T-cell (primary cell): ENCODE data around the gene MAP2K4. TPM values are rescaled to one million over a fixed set of nuclear protein-coding genes. Genes with fewer than 3 reads are reported as not detected.

Experiments
- ATAC-seq, 4 experiments: fragments of 200-7000 bp in 3 of 4; fragments of 150-1000 bp in 1 of 4; cut with Tn5 transposase; replicated peaks in 1 of 4; 1 replicate in 3 of 4; 2 replicates in 1 of 4; pipeline ENCODE4 v1.10.0; 2021; ENCODE audit warnings: moderate library complexity in 3 of 4, mild to moderate bottlenecking in 2 of 4, moderate number of reproducible peaks in 1 of 4
- CTCF ChIA-PET, 2 donors: fragments of 300-600 bp; sonication (Branson Sonifier 250); formaldehyde crosslinking; loops; one replicate each; lab custom pipeline; 2022; ENCODE audit warnings: antibody characterized with exemption in 2 of 2; lab: Charles Lee
- POLR2A ChIA-PET, 2 donors: fragments of 300-600 bp; sonication (Branson Sonifier 250); formaldehyde crosslinking; loops; one replicate each; lab custom pipeline; 2022; ENCODE audit warnings: antibody characterized with exemption in 2 of 2; lab: Charles Lee
- DNase-seq, 35 experiments: peaks; one replicate each; pipeline versions ENCODE4 v3.0.0 to v3.0.0-alpha.2; 2013 to 2023
- H3K27ac ChIP-seq: one replicate; pipeline ENCODE4 v1.5.1; 2013; ENCODE audit warnings: low read length
- H3K27me3 ChIP-seq, 2 experiments: replicated peaks in 1 of 2; 1 replicate in 1 of 2; 2 replicates in 1 of 2; pipeline versions ENCODE4 v1.6.1 to v1.7.0; 2013; ENCODE audit warnings: low read length in 1 of 2, mixed read lengths in 1 of 2; ENCODE audit not compliant: control insufficient read depth in 2 of 2, insufficient read depth in 2 of 2; ENCODE audit errors: extremely low read depth in 1 of 2
- H3K36me3 ChIP-seq, 2 donors: 1 replicate in 1 of 2; 2 replicates in 1 of 2; pipeline versions ENCODE4 v1.6.1 to v1.7.0; 2013; ENCODE audit warnings: low read length in 1 of 2; ENCODE audit not compliant: control insufficient read depth in 2 of 2, insufficient read depth in 1 of 2; ENCODE audit errors: extremely low read depth in 1 of 2
- H3K4me1 ChIP-seq, 2 experiments: 1 replicate in 1 of 2; 2 replicates in 1 of 2; pipeline versions ENCODE4 v1.6.1 to v1.7.0; 2013; ENCODE audit warnings: low read length in 2 of 2, mixed read lengths in 1 of 2; ENCODE audit not compliant: insufficient read depth in 2 of 2, control insufficient read depth in 1 of 2; ENCODE audit errors: extremely low read depth in 1 of 2
- H3K4me3 ChIP-seq, 2 donors: 1 replicate in 1 of 2; 2 replicates in 1 of 2; pipeline versions ENCODE4 v1.5.1 to v1.7.0; 2013; ENCODE audit warnings: mild to moderate bottlenecking in 2 of 2, low read length in 1 of 2, moderate library complexity in 1 of 2; ENCODE audit not compliant: control insufficient read depth in 1 of 2; ENCODE audit errors: extremely low read depth in 1 of 2
- H3K9me3 ChIP-seq: 2 replicates; pipeline ENCODE4 v1.7.0; 2013
- H3K27ac Mint-ChIP-seq, 2 donors: one replicate each; pipeline ENCODE4 v1.8.0; 2020 to 2021; ENCODE audit warnings: mild to moderate bottlenecking in 2 of 2, mixed read lengths in 2 of 2
- H3K27me3 Mint-ChIP-seq, 2 donors: one replicate each; pipeline ENCODE4 v1.8.0; 2021 to 2022; ENCODE audit warnings: mixed read lengths in 2 of 2
- H3K36me3 Mint-ChIP-seq: one replicate; pipeline ENCODE4 v1.8.0; 2021; ENCODE audit warnings: mixed read lengths
- H3K4me1 Mint-ChIP-seq, 3 donors: one replicate each; pipeline ENCODE4 v1.8.0; 2020 to 2022; ENCODE audit warnings: mixed read lengths in 3 of 3, mild to moderate bottlenecking in 1 of 3
- H3K4me3 Mint-ChIP-seq, 3 donors: one replicate each; pipeline ENCODE4 v1.8.0; 2020 to 2022; ENCODE audit warnings: mild to moderate bottlenecking in 3 of 3, mixed read lengths in 3 of 3, moderate library complexity in 3 of 3
- H3K9me3 Mint-ChIP-seq, 3 donors: one replicate each; pipeline ENCODE4 v1.8.0; 2020 to 2022; ENCODE audit warnings: mixed read lengths in 3 of 3
- WGBS: methylation state at CpG from one replicate; pipeline ENCODE4 v1.1.5; 2013; ENCODE audit warnings: missing lambda C conversion rate; ENCODE audit not compliant: insufficient coverage; 5-methylcytosine and 5-hydroxymethylcytosine counted together
- total RNA-seq, 35 experiments: library from RNA in 6 of 35; stranded (reverse) in 6 of 35; fragments of 120-200 nt in 1 of 35; gene quantifications; one replicate each; pipeline versions ENCODE4 v1.2.1 to v1.2.4 and lab custom pipeline; 2013 to 2026

Gene MAP2K4
- total RNA-seq, 5 donors from 2014 or later (not counting 1 experiment from before 2014, with no cell fraction given) = 29.4 to 34.6 (median 33.6) TPM

- H3K27me3 ChIP-seq = no peaks in the 10 kb centered on the region
- H3K36me3 ChIP-seq = peaks cover 0 to 2% of the 10 kb centered on the region in 2 donors
- H3K27ac Mint-ChIP-seq = no peak overlapping the region
- CTCF ChIA-PET = interaction anchor here in 1 of 2 donors (0.6 kb wide), 1 partner anchor 1399 kb away, joined by 5 read pairs; no protein-coding TSS in a partner anchor
- no peaks in the 10 kb centered on the region for H3K9me3 ChIP-seq
- H3K4me1 ChIP-seq = no peaks in the 10 kb centered on the region
- no peak for ATAC-seq
- WGBS = 98% methylated on average over 3 of the region's 4 CpGs
- no peak overlapping the region for H3K27ac ChIP-seq
- H3K4me1 Mint-ChIP-seq = peaks cover 29 to 47% (median 31%) of the 10 kb centered on the region in 3 donors
- POLR2A ChIA-PET = no interaction called here
- H3K9me3 Mint-ChIP-seq = no peaks in the 10 kb centered on the region
- DNase-seq = no peak
- no peak overlapping the region for H3K4me3 Mint-ChIP-seq
- H3K36me3 Mint-ChIP-seq = peaks cover 69% of the 10 kb centered on the region
- H3K4me3 ChIP-seq = no peak overlapping the region
- no peaks in the 10 kb centered on the region for H3K27me3 Mint-ChIP-seq
These were observed 64.6 kb downstream of the MAP2K4 start for GRCh38 chr17:12085076-12085949.

- no peak overlapping the region for H3K4me3 Mint-ChIP-seq
- peaks cover 30 to 40% (median 31%) of the 10 kb centered on the region in 3 donors for H3K4me1 Mint-ChIP-seq
- Histone ChIP-seq H3K27me3 (no peaks in the 10 kb centered on the region), H3K27ac (no peak overlapping the region), H3K4me3 (no peak overlapping the region), H3K36me3 (peaks cover 0 to 2% of the 10 kb centered on the region in 2 donors), H3K9me3 (no peaks in the 10 kb centered on the region), H3K4me1 (no peaks in the 10 kb centered on the region)
- POLR2A ChIA-PET = no interaction called here
- no CpG with 5 or more reads among the region's 1 CpG for WGBS
- no peak overlapping the region for H3K27ac Mint-ChIP-seq
- no peak for DNase-seq
- H3K36me3 Mint-ChIP-seq = peaks cover 57% of the 10 kb centered on the region
- no peak for ATAC-seq
- H3K27me3 Mint-ChIP-seq = no peaks in the 10 kb centered on the region
- no peaks in the 10 kb centered on the region for H3K9me3 Mint-ChIP-seq
- CTCF ChIA-PET = interaction anchor here in 1 of 2 donors (0.7 kb wide), 1 partner anchor 35 kb away, joined by 5 read pairs; no protein-coding TSS in a partner anchor
These were observed 67.4 kb downstream of the MAP2K4 start for GRCh38 chr17:12088035-12088434.

- H3K27ac ChIP-seq = no peak overlapping the region
- peaks cover 44% of the 10 kb centered on the region for H3K36me3 Mint-ChIP-seq
- no peaks in the 10 kb centered on the region for H3K27me3 ChIP-seq
- H3K36me3 ChIP-seq = peaks cover 0 to 6% of the 10 kb centered on the region in 2 donors
- no peak overlapping the region for H3K27ac Mint-ChIP-seq
- ATAC-seq = no peak
- H3K4me3 ChIP-seq = no peak overlapping the region
- no peak overlapping the region for H3K4me3 Mint-ChIP-seq
- peaks cover 28 to 40% (median 33%) of the 10 kb centered on the region in 3 donors for H3K4me1 Mint-ChIP-seq
- H3K9me3 ChIP-seq = no peaks in the 10 kb centered on the region
- no peaks in the 10 kb centered on the region for H3K9me3 Mint-ChIP-seq
- POLR2A ChIA-PET = interaction anchor here in 1 of 2 donors (0.5 kb wide), 1 partner anchor 16 kb away, joined by 8 read pairs; no protein-coding TSS in a partner anchor
- DNase-seq = no peak
- 100% methylated on average over 1 of the region's 3 CpGs for WGBS
- CTCF ChIA-PET = no interaction called here
- no peaks in the 10 kb centered on the region for H3K4me1 ChIP-seq
- H3K27me3 Mint-ChIP-seq = no peaks in the 10 kb centered on the region
These were observed 69.2 kb downstream of the MAP2K4 start for GRCh38 chr17:12089809-12090384.

- peaks cover 11 to 16% (median 16%) of the 10 kb centered on the region in 3 donors for H3K4me1 Mint-ChIP-seq
- no peaks in the 10 kb centered on the region for H3K27me3 ChIP-seq
- H3K9me3 Mint-ChIP-seq = no peaks in the 10 kb centered on the region
- no peak overlapping the region for H3K27ac ChIP-seq
- no peak overlapping the region for H3K4me3 ChIP-seq
- no peak for ATAC-seq
- peaks cover 3 to 11% of the 10 kb centered on the region in 2 donors for H3K36me3 ChIP-seq
- DNase-seq = no peak
- ChIA-PET CTCF (interaction anchor here in 1 of 2 donors (0.5 kb wide), 1 partner anchor 250 kb away, joined by 3 read pairs; no protein-coding TSS in a partner anchor), POLR2A (interaction anchor here in 1 of 2 donors (0.6 kb wide), 1 partner anchor 62 kb away, joined by 3 read pairs; no protein-coding TSS in a partner anchor)
- no peaks in the 10 kb centered on the region for H3K27me3 Mint-ChIP-seq
- H3K4me3 Mint-ChIP-seq = no peak overlapping the region
- peak overlapping the region in 1 of 2 donors; percentile 18 for H3K27ac Mint-ChIP-seq
- H3K4me1 ChIP-seq = no peaks in the 10 kb centered on the region
- H3K36me3 Mint-ChIP-seq = peaks cover 46% of the 10 kb centered on the region
- no CpG with 5 or more reads among the region's 2 CpGs for WGBS
- H3K9me3 ChIP-seq = no peaks in the 10 kb centered on the region
These were observed 73.7 kb downstream of the MAP2K4 start for GRCh38 chr17:12094336-12094735.

- no peaks in the 10 kb centered on the region for H3K27me3 Mint-ChIP-seq
- DNase-seq = no peak
These were observed 74.8 kb downstream of the MAP2K4 start for GRCh38 chr17:12095522-12095921.

GRCh38 chr17:12097326-12097725 is 76.6 kb downstream of the MAP2K4 start:
- Mint-ChIP-seq H3K9me3 (no peaks in the 10 kb centered on the region), H3K27ac (no peak overlapping the region), H3K36me3 (peaks cover 47% of the 10 kb centered on the region), H3K4me3 (no peak overlapping the region), H3K27me3 (no peaks in the 10 kb centered on the region), H3K4me1 (peaks cover 5 to 13% (median 9%) of the 10 kb centered on the region in 3 donors)
- DNase-seq = no peak
- no peak for ATAC-seq
- H3K4me3 ChIP-seq = no peak overlapping the region
- whole genome bisulfite sequencing = 100% methylated on average over 2 of the region's 3 CpGs
- no peaks in the 10 kb centered on the region for H3K4me1 ChIP-seq
- H3K36me3 ChIP-seq = peaks cover 3 to 11% of the 10 kb centered on the region in 2 donors
- H3K27me3 ChIP-seq = no peaks in the 10 kb centered on the region
- H3K27ac ChIP-seq = no peak overlapping the region
- no peaks in the 10 kb centered on the region for H3K9me3 ChIP-seq
- CTCF ChIA-PET = no interaction called here
- POLR2A ChIA-PET = no interaction called here

More at GRCh38 chr17:12095522-12095921, 74.8 kb downstream of the MAP2K4 start:
- Histone ChIP-seq H3K9me3 (no peaks in the 10 kb centered on the region), H3K27ac (no peak overlapping the region), H3K4me1 (no peaks in the 10 kb centered on the region), H3K36me3 (peaks cover 3 to 11% of the 10 kb centered on the region in 2 donors), H3K4me3 (no peak overlapping the region), H3K27me3 (no peaks in the 10 kb centered on the region)
- Mint-ChIP-seq H3K4me3 (no peak overlapping the region), H3K27ac (no peak overlapping the region), H3K9me3 (no peaks in the 10 kb centered on the region), H3K4me1 (peaks cover 6 to 14% (median 14%) of the 10 kb centered on the region in 3 donors), H3K36me3 (peaks cover 43% of the 10 kb centered on the region)
- 83% methylated on average over 1 of the region's 5 CpGs for WGBS
- no peak for ATAC-seq
- ChIA-PET CTCF (no interaction called here), POLR2A (interaction anchor here in 1 of 2 donors (0.6 kb wide), 1 partner anchor 77 kb away, joined by 4 read pairs; no protein-coding TSS in a partner anchor)
